ENCODE results near the gene ARID2. TPM values are rescaled to one million over a fixed set of nuclear protein-coding genes. Genes with fewer than 3 reads are reported as not detected.

ARID2 gene
- polyA plus RNA-seq, 1 donor from 2014 or later, result 20.6 TPM

DNA sequence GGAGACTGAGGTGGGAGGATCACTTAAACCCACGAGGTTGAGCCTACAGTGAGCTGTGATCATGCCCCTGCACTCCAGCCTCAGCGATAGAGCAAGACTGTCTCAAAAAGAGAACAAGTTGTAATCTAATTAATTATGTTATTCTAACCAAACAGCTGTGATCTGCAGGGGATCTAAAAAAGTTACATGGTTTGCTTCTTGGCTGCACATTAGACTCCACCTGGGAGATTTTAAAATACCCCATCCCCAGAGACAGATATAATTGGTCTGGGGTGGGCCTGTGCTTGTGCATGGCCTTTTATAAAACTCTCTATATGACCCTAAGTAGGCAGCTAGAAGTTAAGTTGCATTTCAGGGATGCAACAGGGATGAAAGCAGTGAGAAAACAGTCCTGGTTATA lies 184.1 kb downstream of the ARID2 start:
- Histone ChIP-seq H3K27ac (ENCODE audit: low read length) (no peak overlapping the region), H4K20me1 (ENCODE audit: insufficient read depth) (no peaks in the 10 kb centered on the region), H3K27me3 (ENCODE audit: insufficient read depth, low read depth, low read length) (no peaks in the 10 kb centered on the region), H3K79me2 (replicated peaks; ENCODE audit: insufficient read depth, low read length) (no peaks in the 10 kb centered on the region), H3K9me2 (ENCODE audit: insufficient read depth, low read length) (no peaks in the 10 kb centered on the region), H3F3A (ENCODE audit: insufficient read depth, low read length, poor library complexity, severe bottlenecking) (no peaks in the 10 kb centered on the region), H3K9me3 (ENCODE audit: low read length) (no peaks in the 10 kb centered on the region), H2AFZ (ENCODE audit: low read depth, low read length) (no peak overlapping the region), H3K9ac (ENCODE audit: low read length) (no peak overlapping the region), H3K4me2 (ENCODE audit: low read length) (no peak overlapping the region), H3K36me3 (ENCODE audit: insufficient read depth, low read length) (no peaks in the 10 kb centered on the region), H3K4me3 (ENCODE audit: low read length) (no peak overlapping the region)
- TF ChIP-seq, protein P1, sequence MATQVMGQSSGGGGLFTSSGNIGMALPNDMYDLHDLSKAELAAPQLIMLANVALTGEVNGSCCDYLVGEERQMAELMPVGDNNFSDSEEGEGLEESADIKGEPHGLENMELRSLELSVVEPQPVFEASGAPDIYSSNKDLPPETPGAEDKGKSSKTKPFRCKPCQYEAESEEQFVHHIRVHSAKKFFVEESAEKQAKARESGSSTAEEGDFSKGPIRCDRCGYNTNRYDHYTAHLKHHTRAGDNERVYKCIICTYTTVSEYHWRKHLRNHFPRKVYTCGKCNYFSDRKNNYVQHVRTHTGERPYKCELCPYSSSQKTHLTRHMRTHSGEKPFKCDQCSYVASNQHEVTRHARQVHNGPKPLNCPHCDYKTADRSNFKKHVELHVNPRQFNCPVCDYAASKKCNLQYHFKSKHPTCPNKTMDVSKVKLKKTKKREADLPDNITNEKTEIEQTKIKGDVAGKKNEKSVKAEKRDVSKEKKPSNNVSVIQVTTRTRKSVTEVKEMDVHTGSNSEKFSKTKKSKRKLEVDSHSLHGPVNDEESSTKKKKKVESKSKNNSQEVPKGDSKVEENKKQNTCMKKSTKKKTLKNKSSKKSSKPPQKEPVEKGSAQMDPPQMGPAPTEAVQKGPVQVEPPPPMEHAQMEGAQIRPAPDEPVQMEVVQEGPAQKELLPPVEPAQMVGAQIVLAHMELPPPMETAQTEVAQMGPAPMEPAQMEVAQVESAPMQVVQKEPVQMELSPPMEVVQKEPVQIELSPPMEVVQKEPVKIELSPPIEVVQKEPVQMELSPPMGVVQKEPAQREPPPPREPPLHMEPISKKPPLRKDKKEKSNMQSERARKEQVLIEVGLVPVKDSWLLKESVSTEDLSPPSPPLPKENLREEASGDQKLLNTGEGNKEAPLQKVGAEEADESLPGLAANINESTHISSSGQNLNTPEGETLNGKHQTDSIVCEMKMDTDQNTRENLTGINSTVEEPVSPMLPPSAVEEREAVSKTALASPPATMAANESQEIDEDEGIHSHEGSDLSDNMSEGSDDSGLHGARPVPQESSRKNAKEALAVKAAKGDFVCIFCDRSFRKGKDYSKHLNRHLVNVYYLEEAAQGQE (IDR thresholded peaks at IDR 0.05; ENCODE audit: borderline replicate concordance), result no peak
- no peak for TF ChIP-seq EZH2 (IDR thresholded peaks at IDR 0.05; ENCODE audit: borderline replicate concordance, insufficient read depth, low read length, poor library complexity, severe bottlenecking)
- TF ChIP-seq SMC3 (conservative IDR thresholded peaks at IDR 0.05; ENCODE audit: poor library complexity), result no peak
- TF ChIP-seq RAD21 (conservative IDR thresholded peaks at IDR 0.05), result no peak
- no peak for TF ChIP-seq EP300 (conservative IDR thresholded peaks at IDR 0.05; ENCODE audit: poor library complexity, severe bottlenecking)

- no peak overlapping the region for H3K4me3 ChIP-seq (ENCODE audit: low read length)
- no peaks in the 10 kb centered on the region for H3F3A ChIP-seq (ENCODE audit: insufficient read depth, low read length, poor library complexity, severe bottlenecking)
- no peaks in the 10 kb centered on the region for H3K9me2 ChIP-seq (ENCODE audit: insufficient read depth, low read length)
- H3K4me2 ChIP-seq (ENCODE audit: low read length), result no peak overlapping the region
- no peaks in the 10 kb centered on the region for H4K20me1 ChIP-seq (ENCODE audit: insufficient read depth)
- H3K9ac ChIP-seq (ENCODE audit: low read length), result no peak overlapping the region
- no peak overlapping the region for H2AFZ ChIP-seq (ENCODE audit: low read depth, low read length)
- no peaks in the 10 kb centered on the region for H3K36me3 ChIP-seq (ENCODE audit: insufficient read depth, low read length)
- no peaks in the 10 kb centered on the region for H3K9me3 ChIP-seq (ENCODE audit: low read length)
- no peaks in the 10 kb centered on the region for H3K79me2 ChIP-seq (replicated peaks; ENCODE audit: insufficient read depth, low read length)
- TF ChIP-seq RAD21 (conservative IDR thresholded peaks at IDR 0.05), result no peak
- TF ChIP-seq, protein P2, sequence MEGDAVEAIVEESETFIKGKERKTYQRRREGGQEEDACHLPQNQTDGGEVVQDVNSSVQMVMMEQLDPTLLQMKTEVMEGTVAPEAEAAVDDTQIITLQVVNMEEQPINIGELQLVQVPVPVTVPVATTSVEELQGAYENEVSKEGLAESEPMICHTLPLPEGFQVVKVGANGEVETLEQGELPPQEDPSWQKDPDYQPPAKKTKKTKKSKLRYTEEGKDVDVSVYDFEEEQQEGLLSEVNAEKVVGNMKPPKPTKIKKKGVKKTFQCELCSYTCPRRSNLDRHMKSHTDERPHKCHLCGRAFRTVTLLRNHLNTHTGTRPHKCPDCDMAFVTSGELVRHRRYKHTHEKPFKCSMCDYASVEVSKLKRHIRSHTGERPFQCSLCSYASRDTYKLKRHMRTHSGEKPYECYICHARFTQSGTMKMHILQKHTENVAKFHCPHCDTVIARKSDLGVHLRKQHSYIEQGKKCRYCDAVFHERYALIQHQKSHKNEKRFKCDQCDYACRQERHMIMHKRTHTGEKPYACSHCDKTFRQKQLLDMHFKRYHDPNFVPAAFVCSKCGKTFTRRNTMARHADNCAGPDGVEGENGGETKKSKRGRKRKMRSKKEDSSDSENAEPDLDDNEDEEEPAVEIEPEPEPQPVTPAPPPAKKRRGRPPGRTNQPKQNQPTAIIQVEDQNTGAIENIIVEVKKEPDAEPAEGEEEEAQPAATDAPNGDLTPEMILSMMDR (IDR thresholded peaks at IDR 0.05; ENCODE audit: poor library complexity, severe bottlenecking), result no peak
- TF ChIP-seq TAF1 (IDR thresholded peaks at IDR 0.05; ENCODE audit: low read depth), result no peak
- no peak for TF ChIP-seq SMC3 (conservative IDR thresholded peaks at IDR 0.05; ENCODE audit: poor library complexity)
- no peak for TF ChIP-seq EZH2 (IDR thresholded peaks at IDR 0.05; ENCODE audit: borderline replicate concordance, insufficient read depth, low read length, poor library complexity, severe bottlenecking)
- no peak for TF ChIP-seq EP300 (conservative IDR thresholded peaks at IDR 0.05; ENCODE audit: poor library complexity, severe bottlenecking)
- TF ChIP-seq, protein P1 (IDR thresholded peaks at IDR 0.05; ENCODE audit: borderline replicate concordance), result no peak
- no peak for TF ChIP-seq MXI1 (conservative IDR thresholded peaks at IDR 0.05; ENCODE audit: poor library complexity, severe bottlenecking)
- TF ChIP-seq POLR2AphosphoS5 (IDR thresholded peaks at IDR 0.05), result no peak
- H3K27me3 ChIP-seq (ENCODE audit: insufficient read depth, low read depth, low read length), result no peaks in the 10 kb centered on the region
- no peak overlapping the region for H3K27ac ChIP-seq (ENCODE audit: low read length)
Measured at GRCh38 chr12:45914090-45914489, 184.6 kb downstream of the ARID2 start.

All from neural cell (in vitro differentiated cells).